ENCODE data around the gene SCNN1A.

SCNN1A gene

GRCh38 chr12:6328945-6329702 lies 46.2 kb downstream of the SCNN1A start:
- peak; percentile 57 for DNase-seq
- H3K27me3 ChIP-seq = no peaks in the 10 kb centered on the region
- TF ChIP-seq CTCF (IDR thresholded peaks at IDR 0.05; ENCODE audit: low read depth, low read length) = peak; percentile 12; the same call in 1 of the 2 replicates
- H3K4me1 ChIP-seq = peaks cover 4% of the 10 kb centered on the region
- H3K9me3 ChIP-seq = no peaks in the 10 kb centered on the region
- no peak overlapping the region for H3K4me3 ChIP-seq (ENCODE audit: low read depth, low read length)
- H3K36me3 ChIP-seq = no peaks in the 10 kb centered on the region

- no peak for TF ChIP-seq CTCF (IDR thresholded peaks at IDR 0.05; ENCODE audit: low read depth, low read length)
- no peak overlapping the region for H3K4me3 ChIP-seq (ENCODE audit: low read depth, low read length)
- H3K27me3 ChIP-seq = no peaks in the 10 kb centered on the region
- no peaks in the 10 kb centered on the region for H3K36me3 ChIP-seq
- no peak for DNase-seq
- H3K4me1 ChIP-seq = peaks cover 8% of the 10 kb centered on the region
- no peaks in the 10 kb centered on the region for H3K9me3 ChIP-seq
Observed at GRCh38 chr12:6328045-6328779, 47.2 kb downstream of the SCNN1A start.

GRCh38 chr12:6327229-6328041 lies 47.9 kb downstream of the SCNN1A start:
- Histone ChIP-seq H3K27me3 (no peaks in the 10 kb centered on the region), H3K9me3 (no peaks in the 10 kb centered on the region), H3K36me3 (no peaks in the 10 kb centered on the region), H3K4me1 (peaks cover 12% of the 10 kb centered on the region), H3K4me3 (ENCODE audit: low read depth, low read length) (no peak overlapping the region)
- no peak for TF ChIP-seq CTCF (IDR thresholded peaks at IDR 0.05; ENCODE audit: low read depth, low read length)
- DNase-seq = no peak

GRCh38 chr12:6326316-6327228 lies 48.8 kb downstream of the SCNN1A start:
- H3K36me3 ChIP-seq = no peaks in the 10 kb centered on the region

More at GRCh38 chr12:6326316-6327228, 48.8 kb downstream of the SCNN1A start:
- peak; percentile 67 for TF ChIP-seq CTCF (IDR thresholded peaks at IDR 0.05; ENCODE audit: low read depth, low read length)
- DNase-seq = peak; percentile 84
- Histone ChIP-seq H3K4me3 (ENCODE audit: low read depth, low read length) (no peak overlapping the region), H3K27me3 (no peaks in the 10 kb centered on the region), H3K9me3 (no peaks in the 10 kb centered on the region), H3K4me1 (peaks cover 12% of the 10 kb centered on the region)
